HepG2 (cell line): Measurements from ENCODE around the gene ASAP2. TPM values are rescaled to one million over a fixed set of nuclear protein-coding genes. Genes with fewer than 3 reads are reported as not detected.

Experiments used
- ATAC-seq: fragments of 200-7000 bp; cut with Tn5 transposase; 3 replicates; pipeline ENCODE4 v1.9.1; 2020; ENCODE audit warnings: mild to moderate bottlenecking, moderate library complexity
- BruUV-seq: library from RNA; stranded (reverse); fragments of 400-500 nt; replicated peaks from 2 replicates; lab custom pipeline; 2021; lab: Mats Ljungman, UMichigan
- CTCF ChIA-PET: fragments of 300-600 bp; formaldehyde crosslinking; extraction: SDS; loops from one replicate; lab custom pipeline; 2021; ENCODE audit warnings: low total read pairs, inconsistent platforms, low intra/inter-chr PET ratio; lab: Yijun Ruan, JAX
- POLR2A ChIA-PET: fragments of 350-600 bp; sonication (Branson Sonifier 250); formaldehyde crosslinking; loops from one replicate; lab custom pipeline; 2020; ENCODE audit warnings: antibody characterized with exemption, inconsistent platforms; lab: Yijun Ruan, JAX
- DNase-seq: peaks from one replicate; pipeline ENCODE4 v3.0.0-alpha.2; 2015; ENCODE audit warnings: low spot score
- FAIRE-seq: peaks from 3 replicates; lab custom pipeline; 2011; peaks lifted over from hg19 to GRCh38; lab: Jason Lieb, UNC
- H2AFZ ChIP-seq: one replicate; pipeline ENCODE4 v1.6.1; 2011; ENCODE audit warnings: low read length, inconsistent platforms
- H3K27ac ChIP-seq: fragments of 300-600 bp; 3 replicates; pipeline ENCODE4 v1.8.0; 2011; ENCODE audit warnings: mixed run types, mild to moderate bottlenecking, mixed read lengths, low read length, inconsistent platforms; ENCODE audit not compliant: insufficient read depth; ENCODE audit errors: extremely low read length
- H3K27me3 ChIP-seq, 2 experiments: fragments of 200-600 bp in 1 of 2; 2 replicates in 1 of 2; 3 replicates in 1 of 2; pipeline versions ENCODE4 v1.6.0 to v1.8.0; 2011; ENCODE audit warnings: low read length in 2 of 2, mild to moderate bottlenecking in 2 of 2, moderate library complexity in 2 of 2, inconsistent platforms in 1 of 2; ENCODE audit not compliant: insufficient read depth in 2 of 2, control insufficient read depth in 1 of 2
- H3K36me3 ChIP-seq, 2 experiments: fragments of 200-600 bp in 1 of 2; replicated peaks in 1 of 2; 2 replicates in 1 of 2; 3 replicates in 1 of 2; pipeline versions ENCODE4 v1.5.1 to v1.8.0; 2011; ENCODE audit warnings: low read length in 2 of 2, inconsistent platforms in 1 of 2; ENCODE audit not compliant: insufficient read depth in 2 of 2, control insufficient read depth in 1 of 2
- H3K4me1 ChIP-seq: 2 replicates; pipeline ENCODE4 v1.5.1; 2012; ENCODE audit warnings: low read length, inconsistent platforms; ENCODE audit not compliant: insufficient read depth
- H3K4me2 ChIP-seq: 2 replicates; pipeline ENCODE4 v1.6.0; 2011; ENCODE audit warnings: low read depth, low read length, inconsistent platforms
- H3K4me3 ChIP-seq, 3 experiments: fragments of 200-600 bp in 1 of 3; sonication (generic), shearing (Covaris generic) in 1 of 3; replicated peaks in 1 of 3; 2 replicates each; pipeline ENCODE4 v1.5.1; 2011 to 2016; ENCODE audit warnings: low read length in 3 of 3, inconsistent platforms in 2 of 3, low read depth in 2 of 3, mild to moderate bottlenecking in 2 of 3, control low read depth in 1 of 3, mixed read lengths in 1 of 3; ENCODE audit not compliant: insufficient read depth in 1 of 3
- H3K79me2 ChIP-seq: one replicate; pipeline ENCODE4 v1.6.1; 2011; ENCODE audit warnings: low read length, inconsistent platforms; ENCODE audit not compliant: insufficient read depth
- H3K9ac ChIP-seq: 2 replicates; pipeline ENCODE4 v1.6.0; 2011; ENCODE audit warnings: mild to moderate bottlenecking, low read depth, low read length, inconsistent platforms; ENCODE audit not compliant: insufficient read depth
- H3K9me3 ChIP-seq: 2 replicates; pipeline ENCODE4 v1.5.1; 2012; ENCODE audit warnings: mild to moderate bottlenecking, low read length
- H4K20me1 ChIP-seq: 2 replicates; pipeline ENCODE4 v1.6.0; 2011; ENCODE audit warnings: inconsistent platforms, mild to moderate bottlenecking, low read length, moderate library complexity; ENCODE audit not compliant: insufficient read depth
- DRAP1 ChIP-seq: IDR thresholded peaks from 2 replicates; pipeline ENCODE4 v1.6.1; 2016; ENCODE audit warnings: missing genetic modification reagents, missing compliant biosample characterization
- ERF ChIP-seq: IDR thresholded peaks from 2 replicates; pipeline ENCODE4 v1.6.1; 2018; ENCODE audit warnings: missing biosample characterization, missing genetic modification reagents
- GATAD2A ChIP-seq: IDR thresholded peaks from 2 replicates; pipeline ENCODE4 v1.6.1; 2016
- HES4 ChIP-seq: sonication (generic); formaldehyde crosslinking; IDR thresholded peaks from 2 replicates; pipeline ENCODE4 v1.9.0; 2021; ENCODE audit warnings: mild to moderate bottlenecking, missing genetic modification reagents, borderline replicate concordance
- HMG20B ChIP-seq: conservative IDR thresholded peaks from 2 replicates; pipeline ENCODE4 v1.6.1; 2016; ENCODE audit warnings: missing genetic modification reagents, missing compliant biosample characterization
- HNF4A ChIP-seq: sonication (generic); formaldehyde crosslinking; IDR thresholded peaks from 2 replicates; pipeline ENCODE4 v1.4.0; 2020; ENCODE audit warnings: missing genetic modification reagents
- NFIB ChIP-seq: sonication (generic); formaldehyde crosslinking; IDR thresholded peaks from 2 replicates; pipeline ENCODE4 v1.9.0; 2021; ENCODE audit warnings: missing genetic modification reagents, mild to moderate bottlenecking, borderline replicate concordance
- NR2F6 ChIP-seq, 2 experiments: IDR thresholded peaks; 2 replicates each; pipeline ENCODE4 v1.6.1; 2016; ENCODE audit warnings: antibody characterized with exemption in 1 of 2, mild to moderate bottlenecking in 1 of 2
- RARA ChIP-seq: IDR thresholded peaks from 2 replicates; pipeline ENCODE4 v1.6.1; 2016; ENCODE audit warnings: missing genetic modification reagents, missing compliant biosample characterization
- SIX4 ChIP-seq: sonication (generic); formaldehyde crosslinking; IDR thresholded peaks from 2 replicates; pipeline ENCODE4 v1.4.0; 2020; ENCODE audit warnings: missing genetic modification reagents
- SP1 ChIP-seq, 2 experiments: fragments of 450-650 bp in 1 of 2; sonication (generic) in 1 of 2; formaldehyde crosslinking in 1 of 2; IDR thresholded peaks; 2 replicates each; pipeline versions ENCODE4 v1.4.0 to v1.6.1; 2016 to 2020; ENCODE audit warnings: missing genetic modification reagents in 1 of 2
- TAF15 ChIP-seq: fragments of 200-400 bp; formaldehyde crosslinking; IDR thresholded peaks from one replicate; pipeline ENCODE4 v1.6.1; 2018; ENCODE audit warnings: mild to moderate bottlenecking, low read depth, low read length; ENCODE audit not compliant: poor library complexity, severe bottlenecking
- ZBTB25 ChIP-seq: IDR thresholded peaks from 2 replicates; pipeline ENCODE4 v1.6.1; 2018; ENCODE audit warnings: missing genetic modification reagents
- ZBTB4 ChIP-seq: sonication (generic); formaldehyde crosslinking; IDR thresholded peaks from 2 replicates; pipeline ENCODE4 v1.4.0; 2020; ENCODE audit warnings: missing genetic modification reagents, mild to moderate bottlenecking, borderline replicate concordance
- ZNF224 ChIP-seq: sonication (generic); formaldehyde crosslinking; IDR thresholded peaks from 2 replicates; pipeline ENCODE4 v1.5.0; 2020; ENCODE audit warnings: mild to moderate bottlenecking, missing genetic modification reagents
- ZNF280D ChIP-seq: sonication (generic); formaldehyde crosslinking; IDR thresholded peaks from 2 replicates; pipeline ENCODE4 v1.5.1; 2020; ENCODE audit warnings: mild to moderate bottlenecking, missing genetic modification reagents
- WGBS: methylation state at CpG from one replicate; pipeline ENCODE4 v1.1.6; 2017; ENCODE audit warnings: low lambda C conversion rate; 5-methylcytosine and 5-hydroxymethylcytosine counted together
- in situ Hi-C: cut with HindIII; loops from 2 replicates; pipeline ENCODE4 v1.10.0; 2017; ENCODE audit warnings: low pct_unique_long_range_greater_than_20kb; ENCODE audit not compliant: extremely low pct_ligation_motif_present
- intact Hi-C: fragments of 100-400 bp; cut with micrococcal nuclease; formaldehyde crosslinking; loops from one replicate; pipeline ENCODE4 v1.10.0; 2022; ENCODE audit not compliant: unreplicated experiment
- polyA plus RNA-seq, 8 experiments: library from polyadenylated mRNA; depleted of rRNA in 3 of 8; stranded (reverse) in 7 of 8; unstranded in 1 of 8; fragments of >200 nt; fragmentation: Illumina TruSeq in 4 of 8; extraction: Trizol in 4 of 8; gene quantifications; 2 replicates each; pipeline versions ENCODE4 v1.2.1 to v1.2.3, GENCODE V29; 2011 to 2016; ENCODE audit warnings: low read depth in 4 of 8, missing spikeins in 1 of 8, mixed read lengths in 1 of 8; ENCODE audit not compliant: insufficient read depth in 1 of 8
- total RNA-seq, 5 experiments: library from RNA; depleted of rRNA; stranded (reverse); fragments of >200 nt; fragmentation: Illumina TruSeq; extraction: Trizol; gene quantifications; 2 replicates each; pipeline ENCODE4 v1.2.3, GENCODE V29; 2016; ENCODE audit warnings: low read depth in 1 of 5

ASAP2 gene
- total and polyA plus RNA-seq, 2 of the 13 experiments (the other 11 are each of a cell fraction or from before 2014, with no cell fraction given) = 7.3 to 22.3 TPM

- no peak overlapping the region for H3K4me3 ChIP-seq
- in situ Hi-C loops (no loop called here), intact Hi-C loops (no loop called here)
- ATAC-seq (peak; percentile 66; the same call in 2 of the 3 replicates), DNase-seq (no peak), FAIRE-seq (peak; percentile 28)
- no peak overlapping the region for H3K9ac ChIP-seq
- WGBS = 47% methylated on average over 4 of the region's 4 CpGs
- no peaks in the 10 kb centered on the region for H4K20me1 ChIP-seq
- no peaks in the 10 kb centered on the region for H3K27me3 ChIP-seq
- H3K9me3 ChIP-seq = no peaks in the 10 kb centered on the region
- ChIA-PET POLR2A (interaction anchor here (1.1 kb wide), 1 partner anchor 15 kb away, joined by 5 read pairs; no protein-coding TSS in a partner anchor), CTCF (no interaction called here)
- peaks cover 0 to 6% of the 10 kb centered on the region in 2 experiments; a peak in 3 of 5 replicates for H3K36me3 ChIP-seq
- no peak overlapping the region for H3K27ac ChIP-seq
- peaks cover 62% of the 10 kb centered on the region for H3K79me2 ChIP-seq
- BruUV-seq = no TSS peak
- H3K4me1 ChIP-seq = peaks cover 29% of the 10 kb centered on the region
- no peak overlapping the region for H3K4me2 ChIP-seq
- H2AFZ ChIP-seq = no peak overlapping the region
- TF ChIP-seq SIX4 (peak; percentile 40; the same call in 1 of the 2 replicates), HMG20B (CRISPR knock-in tag) (0 out of 2 replicates have a peak, but pooled peaks have one; percentile 17), NFIB (CRISPR knock-in tag) (no peak), TAF15 (no peak), ZNF280D (CRISPR knock-in tag) (no peak), NR2F6 (IDR thresholded peaks at IDR 0.05) (no peak; the same call in 1 of the 2 replicates), NR2F6 (CRISPR knock-in tag; IDR thresholded peaks at IDR 0.05) (peak; percentile 63; the same call in 1 of the 2 replicates), HES4 (CRISPR knock-in tag) (no peak), DRAP1 (CRISPR knock-in tag) (no peak), ZBTB4 (CRISPR knock-in tag) (no peak), ERF (CRISPR knock-in tag) (no peak), ZBTB25 (CRISPR knock-in tag) (no peak), RARA (CRISPR knock-in tag) (peak; percentile 12; the same call in 1 of the 2 replicates), SP1 (IDR thresholded peaks at IDR 0.05) (no peak), SP1 (CRISPR knock-in tag; IDR thresholded peaks at IDR 0.05) (no peak), ZNF224 (CRISPR knock-in tag) (no peak), GATAD2A (CRISPR knock-in tag) (peak; percentile 15; the same call in 1 of the 2 replicates), HNF4A (CRISPR knock-in tag) (peak; percentile 45; the same call in 1 of the 2 replicates)
Observed at GRCh38 chr2:9219027-9219445, 12.4 kb downstream of the ASAP2 start.
